ENCODE results near the gene NKX2-3.

Gene NKX2-3

DNA sequence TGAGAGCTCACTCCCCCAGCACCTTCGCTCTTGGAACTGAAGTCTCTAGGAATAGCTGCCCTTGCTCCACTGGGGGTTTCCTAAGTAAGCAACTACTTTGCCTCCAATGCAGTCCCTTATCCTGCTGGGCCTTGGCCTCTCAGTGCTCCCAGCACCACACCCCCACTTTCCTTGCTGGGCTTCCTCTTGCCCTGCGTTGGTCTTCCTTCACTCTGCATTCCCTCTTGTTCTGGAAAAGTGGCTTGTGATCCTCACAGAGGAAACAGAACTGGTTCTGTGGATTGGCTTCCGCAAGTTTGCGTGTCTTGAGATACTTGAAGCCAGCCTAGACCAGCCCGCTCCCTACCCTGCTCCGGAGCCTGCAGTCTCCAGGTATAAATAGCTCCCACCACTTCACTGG is 6.4 kb downstream of the NKX2-3 start:
- no peak for ATAC-seq

DNA sequence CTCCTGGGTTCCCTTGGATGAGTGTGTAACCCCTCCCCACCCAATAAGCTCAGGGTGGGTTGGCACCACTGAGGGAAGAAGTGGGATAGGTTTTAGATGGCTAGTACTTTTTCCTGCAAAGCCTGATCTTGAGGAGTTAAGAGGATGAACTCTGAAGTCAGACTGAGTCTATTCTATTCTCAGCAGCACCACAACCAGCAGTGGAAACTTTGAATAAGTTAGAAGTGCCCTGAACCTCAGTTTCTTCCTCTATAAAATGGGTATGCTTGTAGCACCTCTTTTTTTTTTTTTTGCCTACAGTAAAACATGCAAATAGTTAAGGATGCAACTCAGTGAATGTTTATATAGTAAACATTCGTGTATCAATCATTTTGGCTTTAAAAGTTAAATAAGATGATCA is 7.1 kb downstream of the NKX2-3 start:
- ATAC-seq: no peak

DNA sequence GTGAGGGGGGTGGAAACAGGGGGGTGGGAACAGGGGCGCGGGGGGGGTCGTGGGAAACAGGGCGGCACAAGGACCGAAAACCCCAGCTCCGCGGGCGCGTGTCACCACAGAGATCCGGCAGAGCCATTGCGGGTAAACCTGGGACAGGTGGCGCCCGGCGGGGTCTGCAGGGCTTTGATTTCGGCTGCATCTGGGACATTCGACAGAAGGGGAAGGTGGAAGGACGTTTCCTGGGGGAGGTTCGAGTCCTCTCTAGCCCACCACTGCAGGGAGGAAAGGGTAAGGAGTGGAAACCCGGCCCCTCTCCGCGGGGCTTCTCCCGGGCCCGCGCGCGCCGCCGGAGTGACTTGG is 7.5 kb downstream of the NKX2-3 start:
- ATAC-seq: no peak

DNA sequence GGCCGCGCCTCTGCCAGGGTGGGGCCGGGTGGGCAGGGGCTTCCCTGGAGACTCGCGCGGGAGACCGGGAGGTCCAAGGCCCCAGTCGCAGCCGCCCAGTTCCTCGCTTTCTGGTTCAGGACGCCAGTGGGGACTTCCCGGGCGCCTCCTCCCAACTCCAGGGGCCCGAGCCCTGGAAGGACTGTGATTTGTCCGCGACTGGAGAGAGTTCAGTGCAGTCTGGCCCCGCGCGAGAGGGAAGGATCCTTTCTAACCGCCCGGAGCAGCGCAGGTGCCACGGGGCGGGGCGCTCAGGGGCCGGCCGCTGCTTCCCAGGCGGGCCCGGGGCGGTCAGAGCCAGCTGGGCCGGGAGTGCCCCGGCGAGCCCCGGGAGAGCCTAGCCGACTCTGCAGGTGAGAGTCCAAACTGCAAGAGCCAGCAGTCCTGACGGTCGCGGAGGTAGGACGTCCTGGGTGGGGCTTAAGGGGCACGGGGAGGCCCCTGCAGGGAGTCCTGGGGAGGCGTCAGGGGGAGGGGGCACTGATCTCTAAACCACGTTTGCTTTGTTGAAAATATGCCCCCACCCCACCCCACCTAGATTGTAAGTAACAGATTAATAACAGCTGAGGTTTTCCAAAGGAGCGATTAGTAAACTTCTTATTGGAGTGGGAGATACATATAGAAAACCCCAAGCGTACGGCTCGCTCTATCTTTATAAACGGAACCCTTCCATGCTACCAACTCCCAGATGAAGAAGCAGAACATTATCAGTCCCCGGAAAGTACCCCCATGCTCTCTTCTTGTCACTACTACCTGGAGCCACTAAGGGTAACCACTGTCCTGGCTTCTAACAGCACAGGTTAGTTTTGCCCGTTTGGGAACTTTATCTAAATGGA is 8.2 kb downstream of the NKX2-3 start:
- no peak for ATAC-seq

DNA sequence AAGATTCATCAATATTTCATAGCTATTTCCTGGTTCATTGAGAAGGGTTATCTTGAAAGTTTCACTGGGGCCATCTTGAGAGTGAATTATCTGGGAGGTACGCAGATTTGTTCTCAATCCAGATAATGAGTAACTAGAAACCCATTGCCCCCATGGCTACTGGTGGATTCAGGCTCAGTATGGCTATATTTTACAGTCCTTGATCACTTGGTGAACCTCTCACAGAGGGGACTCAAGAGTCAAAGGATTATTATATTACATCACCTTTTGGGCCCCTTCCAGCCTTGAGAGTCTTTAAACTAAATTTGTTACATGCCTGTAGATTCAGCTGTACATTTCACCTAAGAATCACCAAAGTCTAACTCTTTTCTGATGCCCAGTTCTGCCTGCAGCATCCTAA is 11.6 kb downstream of the NKX2-3 start:
- no peak for ATAC-seq

DNA sequence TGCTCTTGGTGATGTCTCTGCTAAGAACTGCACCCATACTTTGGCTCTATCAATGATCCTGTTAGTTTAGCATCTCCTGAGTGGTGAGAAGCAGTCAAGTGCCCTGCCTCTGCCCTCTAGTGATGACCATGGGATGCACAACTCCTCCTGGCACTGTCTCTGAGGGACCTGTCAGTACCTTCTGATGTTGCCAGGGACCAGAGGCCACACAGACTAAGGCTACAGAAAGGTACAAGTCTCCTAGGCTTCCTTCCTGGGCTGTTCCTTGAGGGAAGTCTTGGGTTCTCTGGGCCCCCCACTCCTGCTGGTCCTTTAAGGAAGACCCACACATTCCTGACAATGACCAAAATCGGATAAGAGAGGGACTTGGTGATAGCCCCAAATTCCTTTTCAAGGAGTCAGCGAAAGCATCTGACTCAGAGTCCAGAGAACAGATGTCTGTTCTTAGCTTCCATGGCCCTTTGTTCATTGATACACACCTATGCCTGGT is 15.3 kb downstream of the NKX2-3 start:
- ATAC-seq: peak in 1 of 2 donors; percentile 33

DNA sequence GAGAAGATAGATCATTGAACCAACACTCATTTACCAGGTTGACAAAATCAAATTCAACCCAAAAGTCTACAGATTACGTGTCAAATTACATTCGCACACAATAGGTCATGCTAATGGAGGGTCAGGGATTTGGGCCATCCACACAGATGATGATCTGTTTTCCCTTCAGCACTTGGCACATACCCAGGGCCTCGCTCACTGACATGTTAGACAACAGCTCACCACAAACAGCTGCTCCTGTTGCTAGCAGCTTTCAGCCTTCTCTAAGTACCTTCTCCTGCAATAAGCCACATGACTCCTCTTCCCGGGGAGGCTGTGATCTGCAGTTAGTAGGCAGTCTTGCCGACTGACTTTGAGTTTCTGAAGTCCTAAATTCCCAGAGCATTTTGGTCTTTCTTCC is 18.4 kb downstream of the NKX2-3 start:
- no peak for ATAC-seq

DNA sequence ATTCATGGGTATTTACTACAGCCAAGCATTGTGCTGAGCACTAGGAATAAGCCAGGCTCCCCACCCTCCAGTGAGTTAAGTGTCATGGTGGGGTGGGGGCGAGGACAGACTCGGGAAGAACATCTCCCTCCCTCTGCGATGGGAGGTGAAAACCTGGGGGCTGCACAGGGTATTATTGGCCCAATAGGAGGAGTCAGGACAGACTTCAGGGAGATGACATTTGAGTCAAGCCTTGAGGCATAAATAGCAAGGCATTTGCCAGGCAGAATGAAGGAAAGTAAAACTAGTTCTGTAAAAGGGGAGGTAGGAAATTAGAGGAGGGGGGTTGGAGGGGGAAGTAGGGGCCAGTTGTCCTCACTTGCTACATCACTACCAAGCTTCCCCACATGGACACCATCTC is 18.9 kb downstream of the NKX2-3 start:
- no peak for ATAC-seq

DNA sequence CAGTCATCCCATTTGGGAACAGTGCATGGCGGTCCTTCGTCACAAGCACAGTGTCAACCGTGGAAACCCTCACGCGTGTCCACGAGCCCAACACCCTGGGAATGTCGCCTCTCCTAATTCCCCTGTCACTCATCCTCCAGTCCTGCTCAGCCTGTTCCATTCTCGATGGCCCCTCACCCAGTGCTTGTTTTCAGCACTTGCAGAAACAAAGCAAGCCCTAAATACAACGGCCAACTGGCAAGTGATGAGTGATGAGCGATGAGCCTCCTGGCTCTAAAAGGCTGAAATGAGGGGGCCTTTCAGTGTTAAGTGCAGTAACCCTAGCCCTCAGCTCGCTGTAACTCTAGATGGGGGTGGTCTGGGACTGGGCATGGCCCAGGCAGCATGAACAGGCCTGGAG is 22.6 kb downstream of the NKX2-3 start:
- ATAC-seq: no peak

DNA sequence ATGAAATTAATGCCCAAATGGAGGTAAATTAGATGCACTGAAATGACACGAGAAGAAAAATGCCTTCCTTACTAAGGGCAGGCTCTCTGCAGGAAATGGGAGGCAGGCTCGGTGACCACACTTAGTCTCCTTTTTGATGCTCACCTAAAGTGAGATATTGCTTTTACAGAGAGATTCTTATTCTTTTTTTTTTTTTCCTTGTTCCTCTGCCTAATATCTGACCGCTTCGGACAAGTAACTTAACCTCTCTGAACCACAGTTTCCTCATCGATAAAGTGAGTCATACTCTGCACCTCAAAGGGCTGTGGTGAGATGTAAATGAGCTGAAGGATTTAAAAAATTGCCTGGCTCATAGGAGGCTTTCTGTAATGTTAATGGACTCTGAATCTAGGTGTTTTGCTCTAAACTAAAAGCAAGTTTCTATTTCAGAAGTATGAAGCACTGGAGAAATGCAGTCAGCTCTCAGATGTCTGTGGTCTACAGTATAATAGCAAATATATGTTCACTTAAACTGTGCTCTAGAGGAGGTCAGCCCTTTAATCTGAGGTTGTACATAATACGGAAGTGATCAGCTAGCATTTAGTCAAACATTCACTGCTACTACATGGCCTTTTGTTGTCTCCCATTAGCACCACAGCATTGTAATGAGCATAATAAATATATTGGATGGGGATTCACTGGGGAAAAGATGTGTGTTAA is 23.2 kb downstream of the NKX2-3 start:
- peak; percentile 85 to 86 for ATAC-seq

DNA sequence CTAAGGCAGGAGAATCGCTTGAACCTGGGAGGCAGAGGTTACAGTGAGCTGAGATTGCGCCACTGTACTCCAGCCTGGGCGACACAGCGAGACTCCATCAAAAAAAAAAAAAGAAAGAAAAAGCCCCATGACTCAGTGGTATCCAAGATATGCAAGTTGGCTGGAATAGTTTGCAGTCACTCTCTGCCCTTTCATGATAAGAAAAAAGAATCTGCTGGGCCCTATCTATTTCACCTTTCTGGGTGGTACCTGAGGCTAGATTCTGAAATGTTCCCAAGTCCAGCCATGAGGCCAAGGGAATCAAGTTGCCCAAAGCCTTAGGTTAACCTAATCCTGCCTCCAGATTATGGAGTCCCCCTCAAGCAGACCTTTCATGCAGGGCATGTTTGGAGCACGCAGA is 24.3 kb downstream of the NKX2-3 start:
- ATAC-seq: no peak

DNA sequence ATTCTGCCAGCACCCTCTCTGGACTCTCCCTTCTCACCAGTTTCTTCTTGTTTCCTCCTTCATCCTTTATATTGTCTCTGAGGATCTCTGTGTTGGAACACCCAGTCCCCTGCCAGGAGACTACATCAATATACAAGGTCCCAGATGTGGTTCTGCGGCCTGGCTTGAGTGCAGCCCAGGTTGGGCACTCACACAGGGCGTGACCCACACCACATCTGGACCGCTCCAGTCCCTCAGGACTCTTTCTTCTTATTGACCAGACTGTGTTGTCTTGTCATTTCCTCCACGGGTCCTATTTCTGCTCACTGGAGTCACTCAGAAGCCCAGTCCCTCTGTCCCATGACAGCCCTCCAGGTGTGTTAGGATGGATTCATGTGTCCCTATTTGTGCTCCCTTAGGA is 26.0 kb downstream of the NKX2-3 start:
- ATAC-seq: no peak

DNA sequence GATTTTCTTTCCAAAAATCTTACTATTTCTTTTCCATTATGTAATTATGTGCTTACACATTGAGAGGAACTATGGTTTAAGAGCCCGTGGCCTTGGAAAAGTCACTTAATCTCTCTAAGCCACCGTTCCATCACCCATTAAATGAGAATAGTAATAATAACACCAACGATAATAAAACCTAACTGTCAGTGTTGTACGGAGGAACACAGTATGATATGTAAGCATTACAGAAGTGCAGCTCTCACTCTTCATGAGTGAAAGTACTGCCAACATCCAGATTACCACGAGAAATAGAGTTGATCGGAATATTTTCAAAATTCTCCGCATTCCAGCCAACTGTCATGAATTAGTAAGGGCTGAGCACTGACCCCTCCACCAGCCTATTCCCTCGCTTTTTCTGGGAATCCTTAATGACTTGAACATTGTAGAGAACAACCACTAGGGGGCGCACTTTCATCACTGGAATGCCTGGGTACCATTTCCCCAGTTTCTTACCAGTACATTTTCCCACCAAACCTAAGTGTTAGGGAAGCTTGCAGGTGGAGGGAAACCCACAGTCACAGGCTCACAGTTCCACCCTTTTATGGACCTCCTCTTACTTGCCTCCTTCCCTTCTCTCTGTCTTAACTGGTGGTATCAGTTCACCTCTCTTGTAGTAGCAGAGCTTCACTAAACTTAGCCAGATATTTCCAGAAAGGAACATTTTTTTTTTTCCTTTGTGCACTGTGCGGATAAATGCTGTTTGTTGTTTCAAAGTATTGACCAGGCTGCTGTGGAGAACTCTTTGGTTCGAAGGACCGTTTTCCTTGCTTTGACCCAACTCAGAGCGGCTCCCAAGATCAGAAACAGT is 27.8 kb downstream of the NKX2-3 start:
- ATAC-seq: no peak

DNA sequence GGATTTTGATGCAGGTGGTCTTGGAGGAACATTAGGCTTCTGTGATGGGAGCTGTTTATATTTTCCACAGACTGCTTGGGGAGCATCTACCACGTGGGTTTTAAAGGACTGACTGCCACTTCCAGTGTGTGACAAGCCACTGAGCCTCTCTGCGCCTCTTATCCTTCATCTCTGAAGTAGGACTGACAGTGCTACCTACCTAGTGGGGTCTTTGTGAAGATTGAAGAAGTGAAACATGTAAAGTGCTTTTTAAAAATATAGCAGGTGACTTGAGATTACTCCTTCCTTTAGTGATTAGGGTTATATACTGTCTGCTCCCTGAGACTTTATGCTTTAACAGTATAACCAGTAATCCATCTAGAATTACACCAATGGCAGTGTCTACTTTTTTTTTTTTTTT is 29.9 kb downstream of the NKX2-3 start:
- ATAC-seq: no peak

DNA sequence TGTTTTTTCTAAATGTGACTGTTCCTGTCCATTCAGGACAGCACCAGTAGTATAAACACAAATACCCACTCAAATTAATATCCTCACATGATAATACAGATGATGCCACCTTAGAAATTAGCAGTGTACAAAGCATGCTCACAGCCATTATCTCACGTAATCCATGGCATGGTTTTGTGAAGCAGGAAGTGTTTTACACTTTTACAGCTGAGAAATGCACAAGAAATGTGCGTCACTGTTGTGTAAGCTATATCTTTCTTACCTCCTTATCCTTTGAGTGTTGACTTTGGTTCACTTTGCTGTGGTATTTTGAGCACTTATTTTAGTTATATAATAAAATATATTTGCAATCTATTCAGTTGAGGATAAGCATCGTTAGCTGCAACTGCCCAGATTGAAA is 31.6 kb downstream of the NKX2-3 start:
- no peak for ATAC-seq

DNA sequence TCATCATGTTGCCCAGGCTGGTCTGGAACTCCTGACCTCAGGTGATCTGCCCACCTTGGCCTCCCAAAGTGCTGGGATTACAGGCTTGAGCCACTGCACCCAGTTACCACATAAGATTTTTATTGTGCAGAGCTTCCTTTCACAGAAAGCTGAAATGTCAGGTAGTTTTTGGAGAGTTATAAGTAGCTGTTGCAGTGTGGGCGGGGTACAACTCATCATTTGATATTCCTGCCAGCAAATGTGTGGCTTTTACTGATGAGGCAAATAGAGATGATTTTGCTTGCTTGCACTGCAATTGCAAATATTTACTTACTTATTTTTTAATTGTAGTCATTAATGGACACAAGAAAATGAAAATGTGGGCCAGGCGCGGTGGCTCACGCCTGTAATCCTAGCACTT is 32.4 kb downstream of the NKX2-3 start:
- ATAC-seq: no peak

DNA sequence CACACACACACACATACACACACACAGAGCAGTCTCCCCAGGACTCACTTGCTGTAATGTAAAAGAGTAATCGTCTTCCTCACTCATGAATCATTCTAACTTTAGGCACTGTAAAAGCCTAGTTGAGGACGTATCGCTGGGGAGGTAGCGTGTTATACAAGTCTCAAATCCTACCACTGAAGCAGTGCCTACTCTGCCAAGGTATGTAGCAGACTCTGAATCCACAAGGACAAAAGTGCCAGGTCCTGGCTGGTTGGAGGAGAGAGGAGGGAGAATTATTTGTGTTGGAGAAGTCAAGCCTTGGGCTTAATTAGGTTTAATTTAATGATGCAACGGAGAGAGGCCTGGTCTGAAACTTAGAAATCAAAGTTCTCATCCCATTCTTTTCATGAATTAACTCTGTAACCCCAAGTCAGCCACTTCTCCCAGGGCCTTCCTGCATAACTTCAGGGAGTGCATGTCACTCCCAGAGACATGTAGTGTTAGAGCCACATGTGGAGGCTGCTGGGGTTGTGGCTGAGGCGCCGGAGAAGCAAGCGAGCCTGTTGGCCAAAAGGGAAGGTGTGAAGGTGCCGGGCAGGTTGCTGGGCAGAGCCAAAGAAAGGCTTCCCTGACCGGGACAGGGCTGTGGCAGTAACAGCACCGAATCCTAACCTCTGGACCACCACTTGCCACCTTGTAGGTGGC is 36.7 kb downstream of the NKX2-3 start:
- ATAC-seq: no peak

DNA sequence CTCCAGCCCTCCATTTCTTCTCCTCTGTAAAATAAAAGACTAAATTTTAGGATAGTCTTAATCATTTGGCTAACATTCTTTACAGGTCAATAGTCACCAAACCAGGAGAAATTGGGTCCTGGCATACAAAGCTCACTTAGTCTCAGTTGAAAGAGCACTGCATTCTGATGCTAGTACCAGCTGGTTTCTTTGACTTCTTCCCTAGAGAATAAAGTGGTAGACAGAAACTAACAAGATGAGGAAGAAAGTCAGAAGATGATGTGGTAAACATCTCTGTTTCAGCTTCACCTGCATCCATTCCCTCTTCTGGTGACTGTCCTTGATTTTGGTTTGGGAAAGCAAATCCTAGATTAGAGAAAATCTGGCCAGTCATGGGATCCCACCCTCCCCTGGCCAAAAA is 37.2 kb downstream of the NKX2-3 start:
- ATAC-seq: no peak

DNA sequence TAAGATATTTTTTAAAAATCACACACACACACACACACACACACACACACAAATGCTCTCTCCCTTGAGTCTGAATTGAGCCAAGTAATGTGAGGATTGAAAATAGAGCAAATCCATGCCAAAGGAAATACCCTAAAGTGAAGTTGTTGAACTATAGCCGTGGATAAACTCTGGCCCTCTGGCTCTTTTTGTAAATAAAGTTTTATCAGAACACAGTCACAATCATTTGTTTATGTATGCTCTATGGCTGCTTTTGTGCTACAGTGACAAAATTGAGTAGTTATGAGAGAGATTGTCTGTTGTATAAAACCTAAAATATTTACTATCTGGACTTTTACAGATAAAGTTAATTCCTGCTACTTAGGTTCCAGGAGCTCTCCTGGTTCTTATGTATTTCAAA is 39.1 kb downstream of the NKX2-3 start:
- no peak for ATAC-seq

DNA sequence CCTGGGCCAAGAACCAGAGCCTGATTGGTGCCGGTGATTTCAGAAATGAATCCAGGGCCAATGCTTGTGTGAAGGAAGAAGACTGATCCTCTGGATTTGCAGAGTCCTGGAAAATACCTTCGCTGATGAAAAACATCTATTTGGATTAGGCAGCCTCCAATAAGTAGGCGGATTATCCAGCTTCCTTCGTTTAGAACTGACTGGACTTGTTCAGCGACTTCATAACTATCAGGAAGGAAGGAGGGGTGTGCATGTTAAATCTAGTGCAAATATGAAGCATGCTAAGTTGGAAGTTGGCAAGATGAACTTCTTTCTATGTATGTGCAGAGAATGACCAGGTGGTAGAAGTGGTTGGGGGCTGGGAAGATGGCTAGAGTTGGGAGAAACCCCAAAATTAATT is 41.0 kb downstream of the NKX2-3 start:
- no peak for ATAC-seq

DNA sequence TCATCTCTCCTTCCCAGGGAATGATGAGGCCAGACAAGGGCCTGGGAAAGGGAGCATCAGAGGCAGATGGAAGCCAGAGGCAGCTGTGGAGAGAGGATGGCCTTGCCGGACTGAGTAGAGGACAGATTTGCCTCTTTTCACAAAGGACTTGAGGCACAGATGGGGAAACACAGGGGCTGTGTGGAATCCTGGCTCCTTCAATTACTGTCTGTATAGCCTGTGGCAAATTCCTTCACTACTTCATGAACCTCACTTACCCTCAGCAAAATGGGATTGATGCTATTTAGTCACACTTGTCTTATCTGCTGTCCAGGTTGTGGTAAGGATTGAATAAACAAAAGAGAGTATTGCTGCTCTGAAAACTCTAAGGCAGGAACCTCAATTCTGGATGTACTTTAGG is 47.2 kb downstream of the NKX2-3 start:
- ATAC-seq: no peak

DNA sequence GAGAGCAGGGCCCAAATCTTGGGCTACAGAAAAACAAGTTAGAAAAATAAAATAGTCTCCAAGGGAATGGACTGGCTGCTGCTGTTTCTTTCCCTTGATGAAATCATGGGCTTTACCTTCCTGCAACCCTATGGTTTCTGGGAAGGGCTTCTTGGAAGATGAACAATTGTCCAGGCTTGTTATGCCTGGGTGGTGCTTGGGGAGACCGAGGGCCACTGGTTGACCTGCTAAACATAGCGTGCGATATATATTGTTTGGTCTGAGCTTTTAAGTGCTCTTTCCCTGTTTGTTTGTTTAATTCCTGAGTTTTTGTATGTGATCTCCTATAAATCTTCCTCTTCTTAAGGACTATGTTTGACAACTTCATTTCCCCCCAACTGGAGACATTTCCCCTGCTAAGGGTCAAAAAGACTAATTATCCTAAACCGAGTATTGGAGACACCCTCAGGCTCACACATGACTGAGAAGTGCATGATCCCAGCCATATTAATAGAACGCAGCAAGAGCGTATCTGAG is 49.6 kb downstream of the NKX2-3 start:
- ATAC-seq: no peak

DNA sequence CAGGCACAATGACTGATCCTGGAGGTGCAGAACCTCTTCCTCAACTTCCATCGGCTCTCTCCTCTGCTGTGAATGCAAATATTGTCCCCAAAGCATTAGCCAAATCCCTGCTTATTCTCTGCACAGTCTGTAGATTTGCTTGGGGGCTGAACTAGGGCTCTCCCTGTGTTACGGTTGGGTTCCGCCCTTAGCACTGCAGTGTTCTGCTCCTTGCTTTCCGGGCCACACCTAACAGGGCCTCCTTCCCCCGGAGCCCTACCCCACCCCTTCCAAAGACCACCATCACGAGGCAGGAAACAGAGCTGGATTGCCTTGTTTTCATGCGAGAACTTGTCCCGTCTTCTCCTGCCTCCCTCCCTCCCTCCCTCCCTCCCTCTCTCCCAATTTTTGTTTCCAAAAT is 50.9 kb downstream of the NKX2-3 start:
- ATAC-seq: no peak

Measured in activated CD4-positive, CD25-positive, alpha-beta regulatory T cell treated with anti-CD3 and anti-CD28 coated beads, Interleukin-2, amount 50 U/mL, for 24 hours (primary cell).